NOMO-1 treated with DMSO at 0.1 percent for 48 hours (cell line): Measurements from ENCODE around the gene MTG1.
"Not testable (repeated sequence)": the region's sequence is repeated elsewhere in the genome, so short reads cannot be mapped to it uniquely, and the experiment has no call there.

Source experiments
- DNase-seq: peaks from one replicate; lab custom pipeline; 2025; ENCODE audit not compliant: unreplicated experiment; lab: John Stamatoyannopoulos, UW

MTG1 gene

DNA sequence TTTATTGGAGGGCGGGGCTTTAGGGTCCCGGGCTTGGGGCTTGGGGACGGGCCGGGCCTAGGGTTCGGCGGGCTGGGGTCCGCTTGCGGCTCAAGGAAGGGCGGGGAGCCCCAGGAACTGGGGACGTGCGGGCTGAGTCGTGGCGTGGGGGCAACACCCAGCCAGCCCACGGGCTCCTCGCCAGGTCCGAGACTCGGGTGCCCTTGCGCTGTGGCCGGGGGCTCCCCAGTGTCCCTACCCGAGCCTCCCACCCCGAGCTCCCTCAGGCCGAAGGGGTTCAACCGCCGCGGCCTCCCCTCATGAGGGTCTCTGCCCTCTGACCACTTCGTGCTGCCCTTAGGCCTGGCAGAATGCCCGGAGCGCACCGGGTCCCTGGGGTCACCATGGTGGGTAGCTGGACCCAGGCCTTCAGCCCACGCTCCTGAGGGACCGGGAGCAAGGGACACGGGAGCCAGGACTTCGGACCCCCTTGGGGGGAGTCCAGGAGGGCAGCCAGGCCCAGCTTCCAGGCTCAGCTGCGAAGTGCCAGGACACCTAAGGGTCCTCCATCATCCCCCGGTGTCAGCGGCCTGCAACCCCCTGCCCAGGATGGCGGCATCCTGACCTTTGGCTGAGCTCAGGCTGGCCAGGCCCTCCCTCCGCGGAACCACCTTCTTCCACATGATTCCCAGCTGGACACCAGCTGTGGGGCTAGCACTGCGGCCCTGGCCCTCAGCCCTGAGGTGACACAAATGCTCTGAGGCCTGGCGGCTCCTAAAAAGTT lies 35.6 kb upstream of the MTG1 start:
- DNase-seq: no peak

DNA sequence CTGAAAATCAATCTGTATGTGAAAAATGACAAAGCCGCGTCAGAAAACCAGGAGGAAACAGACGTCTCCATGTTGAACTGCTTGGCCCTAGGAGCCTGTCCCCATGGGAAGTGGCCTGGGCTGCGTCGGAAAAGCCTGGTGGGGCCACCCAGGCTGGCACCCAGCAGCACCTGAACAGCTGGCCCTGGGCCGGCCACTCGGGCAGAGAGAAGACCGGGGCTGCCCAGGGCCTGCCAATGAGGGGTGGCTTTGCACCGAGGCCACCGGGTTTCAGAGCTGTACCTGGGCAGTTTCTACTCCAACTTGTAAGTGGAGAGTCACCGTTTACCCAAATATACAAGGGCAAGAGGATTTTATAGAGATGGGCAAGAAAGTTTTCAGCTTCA lies 35.0 kb upstream of the MTG1 start:
- no peak for DNase-seq

DNA sequence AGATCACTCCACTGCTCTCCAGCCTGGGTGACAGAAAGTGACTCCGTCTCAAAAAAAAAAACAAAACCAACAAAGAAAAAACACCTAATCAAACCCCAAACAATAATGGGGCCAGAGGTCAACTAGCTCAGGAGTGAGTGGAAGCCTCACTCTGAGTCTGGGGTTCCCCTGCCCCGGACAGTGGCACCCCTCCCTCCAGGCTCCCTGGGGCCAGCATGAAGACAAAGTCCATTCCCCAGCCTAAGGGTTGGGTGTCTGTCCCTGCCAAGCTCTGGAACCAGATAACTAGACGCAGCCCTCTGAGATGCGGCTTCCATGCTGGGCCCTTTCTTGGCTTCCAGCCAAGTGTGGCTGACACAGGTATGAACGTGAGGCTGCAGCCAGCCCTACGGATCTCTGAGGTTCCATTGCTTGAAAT lies 34.4 kb upstream of the MTG1 start:
- no peak for DNase-seq

DNA sequence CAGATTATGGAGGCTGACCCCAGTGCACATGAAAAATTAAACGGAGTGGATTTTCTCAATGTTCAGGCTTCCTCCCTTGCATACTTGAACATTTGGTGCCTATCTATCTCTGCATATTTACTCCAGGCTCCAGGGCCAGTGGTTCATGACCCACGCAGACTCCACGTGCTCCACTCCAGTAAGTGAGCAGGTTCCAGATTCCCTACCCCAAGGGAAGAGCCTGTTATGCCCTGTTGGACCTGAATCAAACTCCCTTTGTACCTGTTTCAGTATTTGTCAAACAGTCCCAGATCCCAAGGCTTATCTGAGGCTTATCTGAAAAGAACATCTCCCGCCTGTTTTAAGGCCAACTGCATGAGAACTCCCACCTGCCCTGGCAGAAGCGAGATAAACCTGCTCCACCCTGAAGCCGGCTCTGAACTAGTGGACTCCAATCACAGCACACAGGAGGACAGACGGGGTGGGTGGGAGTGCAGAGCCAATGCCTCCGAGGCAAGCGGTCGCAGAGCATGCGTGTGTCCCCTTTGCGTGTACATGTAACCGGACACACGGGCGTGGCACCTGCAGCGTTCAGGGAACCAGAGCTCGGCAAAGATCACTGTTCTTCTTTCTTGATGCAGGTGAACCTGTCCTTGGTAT lies 33.9 kb upstream of the MTG1 start:
- DNase-seq: no peak

DNA sequence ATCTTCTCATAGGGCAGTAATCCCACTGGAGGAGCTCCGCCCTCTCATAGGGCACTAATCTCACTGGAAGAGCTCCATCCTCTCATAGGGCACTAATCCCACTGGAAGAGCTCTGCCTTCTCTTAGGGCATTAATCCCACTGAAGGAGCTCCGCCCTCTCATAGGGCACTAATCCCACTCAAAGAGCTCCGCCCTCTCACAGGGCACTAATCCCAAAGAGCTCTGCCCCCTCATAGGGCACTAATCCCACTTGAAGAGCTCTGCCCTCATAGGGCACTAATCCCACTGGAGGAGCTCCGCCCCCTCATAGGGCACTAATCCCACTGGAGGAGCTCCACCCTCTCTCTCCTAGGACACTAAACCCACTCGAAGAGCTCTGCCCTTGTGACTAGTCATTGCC lies 32.7 kb upstream of the MTG1 start:
- DNase-seq: no peak

DNA sequence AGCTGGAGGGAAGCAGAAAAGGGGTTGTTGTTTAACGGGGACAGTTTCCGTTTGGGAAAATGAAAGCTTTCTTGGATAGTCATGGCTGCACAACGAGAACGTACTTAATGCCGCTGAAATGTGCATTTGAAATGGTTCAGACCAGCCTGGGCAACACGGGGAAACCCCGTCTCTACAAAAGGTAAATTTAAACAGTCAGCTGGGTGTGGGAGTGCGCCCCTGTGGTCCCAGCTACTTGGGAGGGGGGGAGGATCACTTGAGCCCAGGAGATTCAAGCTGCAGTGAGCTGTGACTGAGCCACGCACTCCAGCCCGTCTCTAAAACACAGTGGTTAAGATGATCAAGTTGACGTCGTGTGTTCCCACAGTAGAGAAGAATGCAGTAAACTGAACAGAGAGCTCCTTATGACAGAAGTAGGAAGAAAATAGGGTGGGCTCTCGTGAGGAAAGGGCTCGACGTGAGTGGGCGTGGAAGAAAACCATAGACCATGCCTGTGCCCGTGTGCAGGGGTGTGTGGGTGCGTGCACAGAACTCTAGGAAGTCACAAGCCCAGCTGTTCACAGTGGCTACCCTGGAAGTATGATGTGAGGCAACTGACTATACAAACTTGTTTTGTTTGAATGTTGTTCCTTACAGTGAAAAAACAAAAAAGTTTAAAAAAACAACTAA lies 32.0 kb upstream of the MTG1 start:
- no peak for DNase-seq

DNA sequence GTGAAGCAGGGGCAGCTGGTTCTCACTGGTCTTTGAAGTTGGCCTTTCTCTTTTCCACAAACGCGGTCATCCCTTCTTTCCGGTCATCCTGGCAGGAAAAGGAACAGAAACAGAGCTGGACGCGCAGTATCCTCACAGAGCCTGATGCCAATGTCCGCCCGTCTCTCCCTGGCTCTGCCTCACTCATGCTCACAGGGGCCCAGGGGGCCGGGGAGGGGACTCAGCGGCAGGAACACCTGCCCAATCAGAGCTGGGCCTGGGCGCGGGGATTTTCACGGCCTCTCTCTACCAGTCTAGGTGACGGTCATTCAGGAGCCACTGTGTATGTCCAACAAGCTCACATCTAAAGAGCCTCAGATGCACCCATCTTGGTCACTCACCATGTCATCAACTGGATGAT lies 31.1 kb upstream of the MTG1 start:
- no peak for DNase-seq

DNA sequence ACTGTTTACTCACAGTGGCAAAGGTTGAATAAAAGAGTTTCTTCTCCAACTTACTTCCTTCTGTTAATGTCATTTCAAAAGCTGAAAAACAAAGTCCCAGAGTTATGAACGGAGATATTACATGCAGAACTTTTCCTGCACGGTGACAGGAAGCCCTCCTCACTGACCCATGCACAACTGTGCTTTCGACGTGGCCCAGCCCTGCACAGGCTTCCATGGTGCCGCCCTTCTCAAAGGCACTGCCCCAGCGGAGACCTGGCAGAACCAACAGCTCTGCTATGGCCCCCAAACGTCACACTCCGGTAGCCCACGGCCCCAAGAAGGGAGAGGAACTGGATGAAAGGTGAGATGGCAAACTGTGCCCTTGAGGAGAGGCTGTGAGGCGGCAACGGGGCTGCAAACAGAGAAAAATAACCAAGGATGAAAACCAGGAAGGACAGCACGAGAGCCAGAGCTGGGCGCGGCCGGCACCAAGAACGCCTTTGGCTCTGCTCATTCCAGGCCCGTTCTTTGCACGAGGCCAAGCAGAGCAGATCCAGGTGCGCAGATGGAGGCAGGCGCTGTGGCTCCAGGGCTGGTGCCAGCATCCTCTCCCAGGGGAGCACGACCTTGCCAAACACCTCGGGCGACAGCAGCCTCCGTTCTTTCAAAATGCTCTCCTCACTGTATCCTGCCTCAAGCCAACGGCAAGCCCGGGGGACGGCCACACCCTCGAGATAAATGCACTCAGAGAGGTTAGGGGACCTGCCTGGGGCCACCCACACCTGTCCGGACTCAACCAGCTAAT lies 29.1 kb upstream of the MTG1 start:
- DNase-seq: no peak

DNA sequence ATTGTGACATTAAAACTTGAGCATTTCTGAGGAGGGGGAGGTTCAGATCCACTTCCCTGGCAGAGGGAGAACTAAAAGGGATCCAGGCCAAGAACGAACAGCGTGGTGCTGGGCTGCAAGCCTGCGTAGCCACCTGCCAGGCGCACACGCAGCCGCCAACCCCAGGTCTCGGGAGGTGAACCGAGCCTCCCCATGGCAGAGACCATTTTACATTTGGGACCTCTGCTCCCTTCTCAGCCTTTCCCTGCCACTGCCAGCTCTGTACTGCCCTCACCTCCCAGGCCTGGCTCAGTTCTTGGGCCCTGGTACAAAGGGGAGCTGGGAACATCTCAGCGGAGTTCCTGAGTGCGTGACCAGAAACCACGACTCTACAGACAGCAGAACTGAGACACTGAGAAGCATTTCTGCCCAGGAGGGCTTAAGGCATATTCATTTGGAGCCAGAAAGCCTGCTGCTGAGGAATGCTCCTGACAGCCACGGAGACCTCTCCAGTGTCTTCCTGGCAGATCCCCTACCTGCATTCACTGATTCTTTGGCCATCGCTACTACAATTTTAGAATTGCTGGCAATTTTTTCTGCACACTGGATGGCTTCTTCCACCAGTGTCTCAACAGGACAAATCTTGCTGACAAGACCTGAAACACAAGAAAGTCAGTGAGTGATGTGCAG lies 28.4 kb upstream of the MTG1 start:
- no peak for DNase-seq

DNA sequence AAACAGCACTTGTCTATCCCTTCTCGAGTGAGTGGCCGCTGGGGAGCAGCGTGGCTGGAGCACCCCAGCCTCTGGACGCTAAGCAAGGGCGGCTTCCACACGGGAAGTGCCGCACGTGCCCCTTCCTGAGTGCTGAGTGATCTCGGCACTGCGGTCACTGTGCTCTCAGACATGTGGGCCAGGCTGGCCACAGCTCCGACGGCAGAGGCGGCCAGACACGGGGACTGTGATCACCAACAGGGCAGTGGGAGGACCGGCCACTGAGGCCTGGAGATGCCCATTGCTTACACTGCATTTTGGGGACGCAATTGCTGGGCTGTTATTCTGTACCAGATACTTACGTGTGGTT lies 27.9 kb upstream of the MTG1 start:
- DNase-seq: no peak

DNA sequence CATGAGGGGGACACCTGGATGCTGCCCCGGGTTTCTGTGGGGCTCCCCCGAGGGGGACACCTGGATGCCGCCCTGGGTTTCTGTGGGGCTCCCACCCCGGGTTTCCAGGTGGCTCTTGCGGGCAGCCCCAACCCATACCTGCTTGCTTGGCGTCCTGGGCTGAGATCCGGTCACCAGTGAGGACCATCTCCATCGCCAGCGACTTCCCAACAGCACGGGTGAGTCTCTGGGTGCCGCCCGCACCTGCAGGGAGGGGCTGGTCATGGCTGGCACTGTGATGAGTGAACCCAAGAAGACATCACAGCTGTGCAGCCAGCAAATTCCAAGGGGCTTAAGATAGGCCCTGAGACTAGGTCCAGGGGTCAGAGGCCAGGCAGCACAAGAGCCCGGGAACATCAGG lies 27.2 kb upstream of the MTG1 start:
- DNase-seq: no peak

DNA sequence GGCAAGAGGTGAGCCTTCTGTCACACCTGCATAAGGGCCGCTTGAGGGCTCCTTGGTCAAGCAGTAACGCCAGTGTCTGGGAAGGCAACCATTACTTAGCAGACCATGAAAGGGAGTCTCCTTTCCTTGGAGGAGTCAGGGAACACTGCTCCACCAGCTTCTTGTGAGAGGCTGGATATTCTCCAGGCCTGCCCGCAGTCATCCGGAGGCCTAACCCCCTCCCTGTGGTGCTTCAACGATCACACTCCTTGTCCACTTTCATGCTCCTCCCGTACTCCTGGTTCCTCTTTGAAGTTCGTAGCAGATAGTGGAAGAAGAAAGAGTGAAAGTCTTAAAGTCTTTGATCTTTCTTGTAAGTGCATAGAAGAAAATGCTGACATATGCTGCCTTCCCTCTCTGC lies 26.5 kb upstream of the MTG1 start:
- not testable (repeated sequence) for DNase-seq

DNA sequence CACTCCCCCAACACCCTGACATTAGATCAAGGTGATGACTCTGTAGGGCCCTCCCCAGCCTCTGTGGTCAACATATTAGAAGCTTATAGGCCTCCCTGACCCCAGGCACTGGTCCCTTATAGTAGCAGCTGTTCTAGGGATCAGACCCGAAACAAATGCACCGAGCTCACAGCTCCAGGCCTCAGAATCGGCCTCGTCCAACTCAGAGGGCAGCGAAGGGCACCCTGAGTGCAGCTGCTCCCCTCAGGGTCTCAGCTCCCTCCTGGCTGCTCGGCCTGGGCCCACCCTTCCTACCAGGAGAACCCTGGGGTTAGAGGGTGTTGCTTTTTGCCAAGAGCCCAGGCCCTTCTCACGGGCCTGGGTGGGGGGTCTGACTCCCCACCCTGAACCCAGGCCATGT lies 25.8 kb upstream of the MTG1 start:
- DNase-seq: no peak

DNA sequence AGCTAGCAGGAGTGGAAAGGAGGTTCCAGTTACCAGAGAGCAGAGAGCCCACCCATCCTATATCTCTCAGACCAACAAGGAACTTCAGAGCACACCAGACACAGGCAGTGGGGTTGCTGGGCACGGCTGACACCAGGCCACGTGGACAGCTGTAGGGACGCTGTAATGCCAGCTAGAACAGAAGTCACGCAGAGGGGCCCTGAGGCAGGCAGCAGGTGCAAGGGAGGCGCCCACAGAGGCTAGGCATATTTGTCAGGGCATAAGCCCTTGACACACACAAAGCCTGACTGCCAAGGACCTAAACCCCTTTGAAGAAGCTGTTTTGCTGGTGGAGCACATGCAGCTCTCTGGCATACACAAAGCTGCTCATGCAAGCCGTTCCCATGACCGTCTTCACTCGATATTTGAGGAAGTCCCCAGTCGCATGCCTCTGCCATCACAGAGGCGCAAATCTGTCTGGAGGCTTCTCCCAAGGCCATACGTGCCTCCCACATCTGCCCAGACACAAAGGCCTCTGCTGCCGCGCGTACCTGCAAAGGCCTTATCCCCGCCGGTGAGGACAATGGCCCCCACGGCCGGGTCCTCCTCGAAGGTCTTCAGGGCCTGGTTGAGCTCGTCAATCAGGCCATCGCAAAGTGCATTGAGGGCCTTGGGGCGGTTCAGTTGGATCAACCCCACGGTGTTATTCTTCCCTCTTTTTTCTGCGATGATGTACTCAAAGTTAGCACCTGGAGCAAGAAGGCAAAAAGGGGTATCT lies 23.7 kb upstream of the MTG1 start:
- DNase-seq: no peak

DNA sequence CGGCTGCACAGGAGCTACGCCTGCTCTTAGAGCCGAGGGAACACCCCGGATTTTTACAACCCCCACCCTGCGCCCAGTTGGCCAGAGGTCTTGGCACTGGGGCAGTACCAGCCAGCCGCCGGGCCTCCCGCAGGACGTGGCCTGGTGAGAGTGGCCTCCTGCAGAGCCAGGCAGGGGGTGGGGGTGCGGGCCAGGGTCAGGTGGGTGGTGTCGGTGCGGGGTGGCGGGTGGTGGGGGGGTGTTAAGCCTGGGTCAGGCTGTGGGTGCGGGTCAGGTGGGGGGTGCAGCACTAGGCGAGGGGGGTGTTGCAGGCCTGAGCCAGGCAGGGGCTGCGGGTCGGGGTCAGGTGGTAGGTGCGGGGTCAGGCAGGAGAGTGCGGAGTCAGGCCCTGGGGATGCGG lies 21.4 kb upstream of the MTG1 start:
- DNase-seq: no peak

DNA sequence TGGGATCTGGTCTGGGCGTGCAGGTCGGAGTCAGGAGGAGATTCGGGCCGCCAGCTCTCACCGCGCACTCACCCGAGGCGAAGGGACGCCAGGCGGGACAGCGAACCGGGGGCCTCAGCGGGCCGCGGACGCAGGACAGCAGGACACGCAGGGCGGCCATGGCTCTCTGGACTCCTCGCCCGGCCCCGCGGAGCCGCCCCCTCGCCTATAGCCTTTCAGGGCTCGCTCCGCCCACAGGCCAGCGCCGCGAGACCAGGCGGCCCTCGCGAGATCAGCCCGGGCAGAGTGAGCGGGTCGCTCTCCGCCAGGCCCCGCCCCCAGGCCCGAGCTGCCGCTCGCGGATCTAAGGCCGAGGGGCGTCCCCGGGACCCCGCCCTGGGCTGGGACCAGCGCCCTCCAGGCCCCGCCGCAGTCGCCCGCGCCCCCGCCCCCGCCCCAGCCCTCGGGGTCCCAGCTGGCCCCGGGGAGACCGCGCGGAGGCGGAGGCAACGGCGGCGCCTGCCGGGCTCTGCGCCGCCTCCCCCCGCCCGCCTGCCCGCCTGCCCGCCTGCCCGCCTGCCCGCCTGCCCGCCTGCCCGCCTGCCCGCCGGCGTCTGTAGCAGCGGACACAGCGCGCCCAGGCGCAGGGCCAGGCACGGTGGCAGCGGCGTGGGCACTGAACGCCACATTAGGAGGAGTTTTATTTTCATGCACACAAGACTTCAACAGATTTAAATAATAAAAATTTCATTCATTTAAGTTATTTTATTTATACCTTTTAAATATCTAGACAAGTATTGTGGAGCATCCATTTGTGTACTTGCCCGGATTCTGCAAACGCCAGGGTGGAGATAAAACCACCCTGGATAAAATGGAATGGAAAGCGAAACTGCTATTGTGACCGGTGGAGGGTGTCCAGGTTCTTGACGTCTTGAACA lies 20.5 kb upstream of the MTG1 start, which contains the start of gene ECHS1:
TSS of gene ECHS1 (minus strand) at position 181 of the 917 bp plus-strand sequence. CDS start at position 160, 21 bp downstream.
- DNase-seq: peak; percentile 86

DNA sequence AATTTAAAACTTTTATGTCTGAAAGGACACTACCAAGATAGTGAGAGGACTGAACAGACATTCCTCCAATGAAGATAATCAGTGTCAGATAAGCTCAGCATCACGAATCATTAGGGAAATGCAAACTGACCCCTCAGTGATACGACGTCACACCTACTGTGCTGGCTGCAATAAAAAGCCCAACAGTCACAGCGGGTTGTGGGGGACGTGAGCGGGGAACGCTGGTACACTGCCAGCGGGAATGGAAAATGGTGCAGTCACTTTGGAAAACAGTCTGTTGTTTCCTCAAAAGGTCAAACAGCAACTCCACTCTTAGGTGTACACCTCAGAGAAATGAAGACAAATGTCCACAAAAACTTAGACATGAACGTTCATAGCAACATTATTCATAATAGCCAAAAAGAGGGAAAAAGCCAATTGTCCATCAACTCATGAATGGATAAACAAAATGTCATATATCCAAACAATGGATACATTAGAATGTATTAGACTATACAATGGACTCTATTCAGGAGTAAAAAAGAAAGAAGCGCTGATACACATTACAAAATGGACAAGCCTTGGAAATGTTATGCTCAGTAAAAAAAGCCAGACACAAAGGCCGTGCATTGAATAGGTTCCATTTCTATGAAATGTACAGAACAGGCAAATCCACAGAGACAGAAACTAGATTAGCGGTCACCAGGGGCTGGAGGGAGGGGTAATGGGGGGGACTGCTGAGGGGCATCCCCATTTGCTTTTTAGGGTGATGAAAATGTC lies 18.4 kb upstream of the MTG1 start:
- no peak for DNase-seq

DNA sequence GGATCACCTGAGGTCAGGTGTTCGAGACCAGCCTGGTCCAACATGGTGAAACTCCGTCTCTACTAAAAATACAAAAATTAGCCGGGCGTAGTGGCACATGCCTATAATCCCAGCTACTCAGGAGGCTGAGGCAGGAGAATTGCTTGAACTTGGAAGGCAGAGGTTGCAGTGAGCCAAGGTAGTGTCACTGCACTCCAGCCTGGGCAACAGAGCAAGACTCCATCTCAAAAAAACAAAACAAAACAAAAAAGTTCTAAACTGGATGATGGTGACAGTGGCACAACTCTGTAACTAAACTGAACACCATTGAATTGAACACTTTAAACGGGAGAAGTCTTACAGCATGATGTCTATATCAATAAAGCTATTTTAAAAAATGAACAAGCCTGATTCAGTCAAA lies 17.8 kb upstream of the MTG1 start:
- DNase-seq: not testable (repeated sequence)
